GM12892 (cell line): ENCODE data around the gene CEACAM20.
"Not testable (repeated sequence)": the region's sequence is repeated elsewhere in the genome, so short reads cannot be mapped to it uniquely, and the experiment has no call there.

Experiments
- DNase-seq: peaks from one replicate; pipeline ENCODE4 v3.0.0; 2011; ENCODE audit not compliant: insufficient read length
- FAIRE-seq: peaks from 2 replicates; lab custom pipeline; 2011; peaks lifted over from hg19 to GRCh38; lab: Jason Lieb, UNC
- POLR2A ChIP-seq: IDR thresholded peaks from 2 replicates; pipeline ENCODE4 v1.6.1; 2011; ENCODE audit warnings: low read depth, low read length, control low read depth
- POLR2AphosphoS5 ChIP-seq: IDR thresholded peaks from 2 replicates; pipeline ENCODE4 v1.6.1; 2011; ENCODE audit warnings: low read depth, low read length, control low read depth
- TAF1 ChIP-seq: IDR thresholded peaks from 2 replicates; pipeline ENCODE4 v1.6.1; 2011; ENCODE audit warnings: low read depth, mild to moderate bottlenecking, control low read depth, low read length, borderline replicate concordance

The CEACAM20 gene

DNA sequence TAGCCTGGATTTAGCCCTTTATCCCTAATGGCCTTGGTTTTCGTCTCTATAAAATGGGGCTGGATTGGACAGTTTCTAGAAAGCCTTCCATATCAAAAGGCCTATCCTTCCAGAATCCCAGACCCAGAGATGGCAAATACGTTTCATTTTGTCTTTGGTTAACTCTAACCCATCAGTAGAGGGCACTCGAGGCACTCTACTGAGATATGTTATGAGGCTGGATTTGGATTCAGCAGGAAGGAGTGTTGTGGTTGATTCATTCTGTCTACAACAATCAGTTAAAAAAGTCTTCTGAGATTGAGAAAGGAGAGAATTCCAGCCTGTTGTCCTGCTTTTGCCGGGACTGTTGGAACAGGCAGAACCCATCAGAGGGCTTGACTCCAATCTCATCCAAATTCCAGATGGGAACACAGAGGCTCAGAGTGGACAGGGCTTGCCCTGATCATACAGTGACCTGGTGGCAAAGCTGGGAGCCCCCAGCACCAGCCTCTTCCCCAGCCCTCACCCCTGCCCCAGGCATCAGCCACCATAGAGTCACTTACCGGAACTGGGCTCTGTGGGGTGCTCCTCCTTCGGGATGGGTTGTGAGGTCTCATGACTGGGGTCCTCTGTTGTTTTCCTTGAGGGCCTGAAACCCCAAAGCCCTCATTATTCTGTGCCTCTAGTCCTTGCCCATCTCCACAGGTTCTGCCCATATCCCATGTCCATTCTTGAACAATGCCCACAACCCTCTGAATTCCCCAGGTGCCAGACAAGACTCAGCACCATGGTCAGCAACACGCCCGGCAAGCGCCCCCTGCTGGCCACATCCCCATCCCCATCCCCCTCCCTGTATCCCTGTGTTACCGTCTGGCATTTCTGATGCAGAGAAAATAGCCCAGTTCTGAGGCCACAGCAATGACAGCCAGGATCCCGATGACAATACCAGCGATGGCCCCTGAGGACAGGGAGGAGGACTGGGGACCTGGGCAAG, 16.9 kb downstream of the CEACAM20 start:
- FAIRE-seq (no peak), DNase-seq (no peak)

DNA sequence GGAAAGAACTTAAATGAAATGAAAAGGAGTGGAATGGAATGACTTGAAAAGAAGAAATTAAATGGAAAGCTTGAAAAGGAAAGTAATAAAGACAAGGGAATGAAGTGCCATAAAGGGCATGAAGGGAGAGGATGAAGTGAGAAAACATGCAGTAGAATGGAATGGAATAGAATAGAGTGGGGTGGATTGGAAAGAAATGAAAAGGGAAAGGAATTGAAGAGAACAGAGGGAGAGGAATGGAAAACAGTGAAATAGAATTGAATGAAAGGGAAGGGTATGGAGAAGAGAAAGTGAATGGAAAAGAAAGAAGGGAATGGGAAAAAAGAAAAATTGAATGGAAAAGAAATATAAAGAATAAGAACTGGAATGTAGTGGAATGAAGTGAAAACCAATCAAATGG, 20.0 kb downstream of the CEACAM20 start:
- no peak for TF ChIP-seq TAF1
- FAIRE-seq (no peak), DNase-seq (no peak)

More for the DNA sequence above, 16.9 kb downstream of the CEACAM20 start:
- TF ChIP-seq TAF1 (no peak), POLR2AphosphoS5 (no peak), POLR2A (no peak)

DNA sequence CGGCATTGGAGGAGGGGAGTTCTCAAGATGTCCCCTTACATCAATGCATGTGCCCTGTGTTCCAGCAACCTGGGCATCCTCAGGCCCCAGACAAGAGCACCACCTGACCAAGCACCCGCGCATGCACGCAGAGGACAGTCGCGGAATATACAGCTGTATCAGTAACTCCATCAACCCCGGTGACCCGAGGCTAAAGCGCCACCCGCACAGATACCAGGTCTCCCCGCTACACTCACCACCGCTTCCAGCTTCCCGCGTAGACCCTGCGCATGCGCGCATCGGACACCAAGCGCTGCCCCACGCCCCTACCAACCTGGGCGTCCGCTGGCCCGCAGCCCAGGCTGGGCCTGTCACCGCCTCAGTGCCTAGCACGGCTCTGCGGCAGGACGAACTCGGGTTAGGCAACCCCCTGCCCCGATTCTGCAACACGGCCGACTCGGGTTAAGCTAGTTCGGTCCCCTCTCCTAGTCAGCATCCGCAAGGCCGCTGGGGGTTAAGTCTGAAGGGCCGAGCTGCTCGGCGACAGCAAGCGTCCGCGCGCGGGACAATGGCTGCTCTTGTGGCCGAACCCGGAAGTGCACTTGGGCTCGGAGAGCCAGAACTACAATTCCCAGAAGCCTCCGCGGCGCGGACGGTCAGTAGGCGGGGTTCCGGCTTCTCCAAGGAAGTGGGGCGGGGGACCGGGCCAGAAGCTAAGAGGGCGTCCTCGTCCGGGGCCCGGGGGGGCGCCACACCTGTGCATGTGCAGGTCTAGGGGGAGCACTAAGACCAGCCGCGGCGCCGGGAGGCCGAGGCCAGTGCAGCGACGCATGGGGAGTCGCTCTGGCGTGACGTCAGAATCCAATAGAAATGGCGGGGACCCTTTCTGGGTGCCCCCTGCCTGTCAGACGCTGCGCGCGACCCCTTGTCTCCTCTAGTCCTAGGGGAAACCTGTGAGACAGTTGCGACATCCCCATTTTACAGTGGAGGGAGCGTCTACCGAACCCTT, 29.2 kb downstream of the CEACAM20 start, which contains the start of gene ZNF180:
Gene ZNF180, minus strand, starts transcription at position 561 of the 988 bp plus-strand sequence. CDS start 3,188 bp downstream, outside the sequence.
- TF ChIP-seq POLR2AphosphoS5 (peak; percentile 83), TAF1 (peak; percentile 64), POLR2A (peak; percentile 82)
- FAIRE-seq (peak; percentile 97), DNase-seq (peak; percentile 94)

DNA sequence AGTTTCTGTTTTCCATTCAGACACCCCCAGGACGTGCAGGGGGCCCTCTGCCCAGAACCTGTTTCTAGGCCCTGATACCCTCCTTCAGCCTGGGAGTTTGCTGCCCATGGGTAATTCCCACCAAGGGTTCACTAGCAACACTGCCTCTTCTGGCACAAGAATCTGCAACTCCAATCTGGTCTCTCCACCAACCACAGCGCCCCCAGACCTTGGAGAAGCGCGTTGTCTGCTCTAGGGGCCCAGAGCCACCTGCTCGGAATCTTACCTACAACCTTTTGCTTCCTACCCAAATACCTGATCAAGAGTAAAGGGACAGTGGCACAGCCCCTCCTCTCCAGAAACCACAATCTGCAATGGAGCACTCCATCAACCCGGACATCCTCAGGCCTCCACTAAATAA, 29.9 kb downstream of the CEACAM20 start:
- DNase-seq (no peak), FAIRE-seq (no peak)
- TF ChIP-seq TAF1 = no peak
- TF ChIP-seq POLR2AphosphoS5 = no peak
- TF ChIP-seq POLR2A = no peak

DNA sequence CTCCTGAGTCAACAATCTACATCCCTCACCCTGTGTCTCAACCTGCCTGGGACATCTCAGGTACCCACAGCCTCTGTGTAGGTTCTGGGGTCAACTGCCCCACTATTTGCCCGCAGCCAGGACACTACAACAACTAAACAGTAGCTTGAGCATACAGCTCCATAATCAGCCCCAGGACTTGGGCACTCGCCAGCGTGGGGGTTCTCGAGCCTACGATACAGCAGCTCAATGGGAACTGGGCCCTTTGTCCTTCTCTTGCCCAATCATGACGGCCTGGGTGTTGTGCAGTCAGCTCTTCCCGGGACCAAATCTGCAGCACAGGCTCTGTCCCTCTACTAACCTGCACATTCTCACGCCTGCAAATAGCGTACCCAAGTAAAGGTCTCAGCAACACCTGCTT, 30.5 kb downstream of the CEACAM20 start:
- no peak for FAIRE-seq
- DNase-seq = no peak
- TF ChIP-seq TAF1 = no peak
- no peak for TF ChIP-seq POLR2A
- no peak for TF ChIP-seq POLR2AphosphoS5

DNA sequence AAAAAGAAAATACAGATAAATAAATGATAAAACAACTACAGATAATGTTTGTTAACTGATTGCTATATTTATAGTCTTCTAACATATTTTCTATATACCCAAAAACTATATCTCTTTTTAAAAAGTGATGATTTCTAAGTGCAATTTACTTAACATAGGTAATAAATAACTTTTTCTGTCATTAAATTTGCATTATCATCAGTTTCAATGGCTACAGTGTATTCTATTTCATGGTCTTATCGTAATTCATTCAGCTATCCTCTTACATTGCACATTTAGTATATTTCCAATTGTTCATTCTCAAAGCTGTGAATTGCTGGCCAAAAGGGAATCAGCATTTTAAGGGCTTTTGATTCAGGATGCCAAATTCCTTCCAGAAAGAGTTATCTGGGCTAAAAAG, 32.8 kb downstream of the CEACAM20 start:
- no peak for DNase-seq
- FAIRE-seq = no peak
- no peak for TF ChIP-seq TAF1
- no peak for TF ChIP-seq POLR2A
- TF ChIP-seq POLR2AphosphoS5 = no peak

DNA sequence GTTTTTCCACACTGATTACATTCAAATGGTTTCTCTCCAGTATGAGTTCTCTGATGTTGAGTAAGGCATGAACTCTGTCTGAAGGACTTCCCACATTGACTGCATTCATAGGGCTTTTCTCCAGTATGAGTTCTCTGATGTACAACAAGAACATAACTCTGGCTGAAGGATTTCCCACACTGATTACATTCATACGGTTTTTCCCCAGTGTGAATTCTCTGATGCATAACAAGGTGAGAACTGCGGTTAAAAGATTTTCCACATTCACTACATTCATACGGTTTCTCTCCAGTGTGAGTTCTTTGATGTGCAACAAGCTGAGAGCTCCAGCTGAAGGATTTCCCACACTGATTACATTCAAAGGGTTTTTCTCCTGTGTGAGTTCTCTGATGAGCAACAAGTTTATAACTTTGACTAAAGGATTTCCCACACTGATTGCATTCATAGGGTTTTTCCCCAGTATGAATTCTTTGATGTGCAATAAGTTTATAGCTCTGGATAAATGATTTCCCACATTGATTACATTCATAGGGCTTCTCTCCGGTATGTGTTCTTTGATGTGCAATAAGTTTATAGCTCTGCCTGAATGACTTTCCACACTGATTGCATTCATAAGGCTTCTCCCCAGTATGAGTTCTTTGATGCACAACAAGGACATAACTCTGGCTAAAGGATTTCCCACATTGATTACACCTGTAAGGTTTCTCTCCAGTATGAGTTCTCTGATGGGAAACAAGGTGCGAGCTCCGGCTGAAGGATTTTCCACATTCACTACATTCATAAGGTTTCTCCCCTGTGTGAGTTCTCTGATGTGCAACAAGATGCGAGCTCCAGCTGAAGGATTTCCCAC, 52.7 kb downstream of the CEACAM20 start:
- DNase-seq = no peak
- no peak for FAIRE-seq
- TF ChIP-seq TAF1 (no peak), POLR2AphosphoS5 (no peak; the same call in 1 of the 2 replicates), POLR2A (no peak; the same call in 1 of the 2 replicates)

DNA sequence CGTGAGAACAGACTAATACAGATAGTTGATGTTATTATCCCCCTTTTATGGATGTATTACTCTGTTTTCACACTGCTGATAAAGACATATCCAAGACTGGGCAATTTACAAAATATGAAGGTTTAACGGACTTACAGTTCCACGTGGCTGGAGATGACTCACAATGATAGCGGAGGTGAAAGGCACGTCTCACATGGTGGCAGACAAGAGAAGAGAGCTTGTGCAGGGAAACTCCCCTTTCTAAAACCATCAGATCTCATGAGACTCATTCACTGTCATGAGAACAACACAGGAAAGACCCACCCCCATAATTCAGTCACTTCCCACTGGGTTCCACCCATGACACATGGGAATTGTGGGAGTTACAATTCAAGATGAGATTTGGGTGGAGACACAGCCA, 60.7 kb downstream of the CEACAM20 start:
- DNase-seq, FAIRE-seq: not testable (repeated sequence)

DNA sequence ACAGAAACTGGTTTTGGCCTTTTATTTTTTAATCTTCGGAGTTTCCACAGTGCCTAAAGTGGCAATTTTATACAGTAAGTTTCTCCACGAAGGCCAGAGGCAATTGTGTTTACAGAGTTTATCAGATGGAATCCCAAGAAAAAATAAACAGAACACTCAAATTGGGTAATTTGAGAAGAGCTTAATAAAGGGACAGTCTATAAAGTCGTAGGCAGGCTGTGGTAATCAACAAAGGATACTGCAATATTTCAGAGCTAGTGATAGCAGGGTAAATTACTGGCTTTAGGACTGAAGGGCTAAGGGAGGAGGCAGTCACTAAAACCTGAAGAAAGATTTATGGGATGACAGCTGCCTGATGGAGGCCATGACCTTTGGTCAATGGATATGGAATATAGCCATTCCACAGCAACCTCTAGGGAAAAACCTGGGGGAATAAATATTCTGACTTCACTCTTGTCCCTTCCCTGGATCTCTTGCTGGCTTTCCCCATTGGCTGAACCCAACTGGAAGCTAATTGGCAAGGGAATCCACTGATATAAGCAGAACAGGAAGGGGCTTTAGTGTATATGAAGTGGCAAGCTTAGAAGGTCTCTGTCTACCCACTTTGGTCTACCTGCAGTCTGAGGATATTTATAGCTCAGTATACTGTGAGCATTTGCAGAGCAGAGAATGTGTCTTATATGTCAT, 66.7 kb downstream of the CEACAM20 start:
- not testable (repeated sequence) for DNase-seq, FAIRE-seq
